ENCODE measurements around the gene C16orf78.

- TF ChIP-seq CTCF (IDR thresholded peaks at IDR 0.05) (no peak), CDX4 (CRISPR knock-in tag; IDR thresholded peaks at IDR 0.05; ENCODE audit: borderline replicate concordance) (no peak), SP1 (CRISPR knock-in tag; conservative IDR thresholded peaks at IDR 0.05) (no peak), ZNF416 (CRISPR knock-in tag; IDR thresholded peaks at IDR 0.05) (no peak), ATF6 (CRISPR knock-in tag; IDR thresholded peaks at IDR 0.05) (no peak), TCF7 (CRISPR knock-in tag; IDR thresholded peaks at IDR 0.05; ENCODE audit: low read depth) (no peak), MAX (CRISPR knock-in tag; IDR thresholded peaks at IDR 0.05) (no peak), ERG (CRISPR knock-in tag; IDR thresholded peaks at IDR 0.05) (no peak), JAZF1 (CRISPR knock-in tag; IDR thresholded peaks at IDR 0.05) (no peak), ATF2 (CRISPR knock-in tag; IDR thresholded peaks at IDR 0.05; ENCODE audit: borderline replicate concordance, low read depth) (no peak), HMGXB4 (CRISPR knock-in tag; IDR thresholded peaks at IDR 0.05) (no peak), ATF3 (CRISPR knock-in tag; conservative IDR thresholded peaks at IDR 0.05) (no peak)
Observed at GRCh38 chr16:49411121-49411970, 37.7 kb downstream of the C16orf78 start.

Data from WTC11 (cell line).